Esophagus muscularis mucosa (tissue), 3 donors: ENCODE measurements around the gene CSTF3.
A peak's percentile ranks its signal among the peaks of the same experiment; 100 is the strongest.

ENCODE experiments used
- CTCF ChIP-seq, 3 experiments: fragments of 200-600 bp in 2 of 3; fragments of 450-650 bp in 1 of 3; sonication (generic) in 2 of 3; IDR thresholded peaks; one replicate each; pipeline ENCODE4 v1.5.1; 2017 to 2019; ENCODE audit warnings: antibody characterized with exemption in 3 of 3, mild to moderate bottlenecking in 2 of 3, moderate library complexity in 1 of 3
- POLR2AphosphoS5 ChIP-seq, 2 donors: sonication (generic); formaldehyde crosslinking; IDR thresholded peaks; one replicate each; pipeline ENCODE4 v1.6.1; 2017; ENCODE audit warnings: antibody characterized with exemption in 2 of 2

GRCh38 chr11:33039274-33040032, 121.8 kb downstream of the CSTF3 start, which contains the start of gene TCP11L1:
- TF ChIP-seq CTCF (IDR thresholded peaks at IDR 0.05) (no peak), POLR2AphosphoS5 (IDR thresholded peaks at IDR 0.05) (peak; percentile 80 to 85)
